WERI-Rb-1 (cell line): ENCODE results near the gene CYBB.

Experiments
- DNase-seq: peaks from one replicate; pipeline ENCODE4 v3.0.0-alpha.2; 2020
- H3K27ac ChIP-seq: fragments of 250-450 bp; sonication (Bioruptor Pico); 2 replicates; pipeline ENCODE4 v1.5.1; 2020; ENCODE audit warnings: mild to moderate bottlenecking, moderate library complexity
- H3K27me3 ChIP-seq: fragments of 250-450 bp; sonication (Bioruptor Pico); 2 replicates; pipeline ENCODE4 v1.5.1; 2021; ENCODE audit warnings: mild to moderate bottlenecking, low read depth, moderate library complexity; ENCODE audit not compliant: insufficient read depth, severe bottlenecking
- H3K36me3 ChIP-seq: fragments of 250-450 bp; sonication (Bioruptor Pico); 2 replicates; pipeline ENCODE4 v1.5.1; 2020; ENCODE audit warnings: mild to moderate bottlenecking, moderate library complexity
- H3K4me3 ChIP-seq: 2 replicates; pipeline ENCODE4 v1.5.1; 2011; ENCODE audit warnings: low read depth, mild to moderate bottlenecking, control low read depth, low read length
- H3K9me3 ChIP-seq: fragments of 250-450 bp; sonication (Bioruptor Pico); 2 replicates; pipeline ENCODE4 v1.5.1; 2021; ENCODE audit warnings: mild to moderate bottlenecking, moderate library complexity; ENCODE audit not compliant: severe bottlenecking
- TF ChIP-seq, protein P1 (sequence below): IDR thresholded peaks from 2 replicates; pipeline ENCODE4 v1.5.1; 2011; ENCODE audit warnings: low read depth, mild to moderate bottlenecking, control low read depth, inconsistent platforms, low read length

CYBB gene

DNA sequence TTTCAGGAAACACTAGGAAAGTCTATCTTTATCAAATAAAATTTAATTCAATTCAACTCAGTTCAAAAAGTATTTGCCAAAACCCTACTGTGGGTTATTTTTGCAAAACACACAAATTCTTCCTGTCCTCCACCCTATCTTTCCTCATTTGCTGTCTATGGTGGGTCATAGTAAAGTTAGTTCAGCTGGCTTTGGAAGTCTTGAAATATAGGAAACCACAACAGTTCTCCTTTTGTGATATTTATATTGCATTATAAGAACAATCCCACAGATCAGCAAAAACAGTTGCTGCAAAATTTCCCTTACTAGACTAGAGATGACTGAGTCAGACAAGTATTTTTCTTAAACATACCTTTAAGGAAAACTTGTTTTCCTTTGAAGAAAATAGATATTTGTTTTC, 22.2 kb downstream of the CYBB start:
- TF ChIP-seq, protein P1, sequence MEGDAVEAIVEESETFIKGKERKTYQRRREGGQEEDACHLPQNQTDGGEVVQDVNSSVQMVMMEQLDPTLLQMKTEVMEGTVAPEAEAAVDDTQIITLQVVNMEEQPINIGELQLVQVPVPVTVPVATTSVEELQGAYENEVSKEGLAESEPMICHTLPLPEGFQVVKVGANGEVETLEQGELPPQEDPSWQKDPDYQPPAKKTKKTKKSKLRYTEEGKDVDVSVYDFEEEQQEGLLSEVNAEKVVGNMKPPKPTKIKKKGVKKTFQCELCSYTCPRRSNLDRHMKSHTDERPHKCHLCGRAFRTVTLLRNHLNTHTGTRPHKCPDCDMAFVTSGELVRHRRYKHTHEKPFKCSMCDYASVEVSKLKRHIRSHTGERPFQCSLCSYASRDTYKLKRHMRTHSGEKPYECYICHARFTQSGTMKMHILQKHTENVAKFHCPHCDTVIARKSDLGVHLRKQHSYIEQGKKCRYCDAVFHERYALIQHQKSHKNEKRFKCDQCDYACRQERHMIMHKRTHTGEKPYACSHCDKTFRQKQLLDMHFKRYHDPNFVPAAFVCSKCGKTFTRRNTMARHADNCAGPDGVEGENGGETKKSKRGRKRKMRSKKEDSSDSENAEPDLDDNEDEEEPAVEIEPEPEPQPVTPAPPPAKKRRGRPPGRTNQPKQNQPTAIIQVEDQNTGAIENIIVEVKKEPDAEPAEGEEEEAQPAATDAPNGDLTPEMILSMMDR = no peak
- Histone ChIP-seq H3K9me3 (no peaks in the 10 kb centered on the region), H3K4me3 (no peak overlapping the region), H3K27ac (no peak overlapping the region), H3K36me3 (no peaks in the 10 kb centered on the region), H3K27me3 (no peaks in the 10 kb centered on the region)
- no peak for DNase-seq

GRCh38 chrX:37803057-37803456, 23.2 kb downstream of the CYBB start:
- TF ChIP-seq, protein P1 = no peak
- Histone ChIP-seq H3K4me3 (no peak overlapping the region), H3K9me3 (no peaks in the 10 kb centered on the region), H3K27me3 (no peaks in the 10 kb centered on the region), H3K36me3 (no peaks in the 10 kb centered on the region), H3K27ac (no peak overlapping the region)
- no peak for DNase-seq

GRCh38 chrX:37809970-37810369, 30.1 kb downstream of the CYBB start:
- DNase-seq = no peak
- Histone ChIP-seq H3K27ac (no peak overlapping the region), H3K4me3 (no peak overlapping the region), H3K9me3 (no peaks in the 10 kb centered on the region), H3K27me3 (no peaks in the 10 kb centered on the region), H3K36me3 (no peaks in the 10 kb centered on the region)
- TF ChIP-seq, protein P1 = no peak

- DNase-seq = no peak
- no peaks in the 10 kb centered on the region for H3K9me3 ChIP-seq
- TF ChIP-seq, protein P1 = no peak
- no peaks in the 10 kb centered on the region for H3K27me3 ChIP-seq
- no peaks in the 10 kb centered on the region for H3K36me3 ChIP-seq
- H3K27ac ChIP-seq = no peak overlapping the region
- no peak overlapping the region for H3K4me3 ChIP-seq
These were observed 32.3 kb downstream of the CYBB start for GRCh38 chrX:37812110-37812509.

- Histone ChIP-seq H3K36me3 (no peaks in the 10 kb centered on the region), H3K27ac (no peak overlapping the region), H3K4me3 (no peak overlapping the region), H3K27me3 (no peaks in the 10 kb centered on the region), H3K9me3 (no peaks in the 10 kb centered on the region)
- no peak for DNase-seq
- TF ChIP-seq, protein P1 = no peak
These were observed 33.7 kb downstream of the CYBB start for GRCh38 chrX:37813570-37813969.

- H3K9me3 ChIP-seq = no peaks in the 10 kb centered on the region
- H3K36me3 ChIP-seq = no peaks in the 10 kb centered on the region
- no peak for DNase-seq
- H3K27me3 ChIP-seq = no peaks in the 10 kb centered on the region
- H3K27ac ChIP-seq = no peak overlapping the region
- TF ChIP-seq, protein P1 = no peak
- H3K4me3 ChIP-seq = no peak overlapping the region
These were observed 35.5 kb downstream of the CYBB start for GRCh38 chrX:37815366-37815765.
